ENCODE results near the gene MAP7D2. TPM values are rescaled to one million over a fixed set of nuclear protein-coding genes. Genes with fewer than 3 reads are reported as not detected.

MAP7D2 gene
- total and polyA plus RNA-seq, 9 of the 15 experiments (the other 6 are each of a cell fraction or from before 2014, with no cell fraction given) = 0.01 to 0.04 (median 0.03) TPM; not detected in 4

DNA sequence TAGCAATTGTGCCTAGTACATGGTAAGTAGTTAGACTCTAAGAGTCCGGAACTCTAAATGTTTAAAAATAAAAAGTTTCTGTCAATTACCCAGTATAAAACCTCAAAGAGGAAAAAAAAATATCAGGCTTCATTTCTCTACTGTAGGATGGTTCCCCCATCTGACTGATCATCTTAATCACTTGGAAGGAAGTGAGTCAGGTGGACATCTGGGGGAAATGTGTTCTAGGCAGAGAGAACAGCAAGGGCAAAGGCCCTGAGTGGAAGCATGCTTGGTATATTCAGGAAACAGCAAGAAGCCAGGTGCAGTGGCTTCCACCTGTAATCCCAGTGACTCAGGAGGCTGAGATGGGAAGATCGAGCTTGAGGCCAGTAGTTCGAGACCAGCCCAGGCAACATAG, 27.8 kb upstream of the MAP7D2 start:
- Histone ChIP-seq H3K27ac (ENCODE audit: extremely low read depth, low read depth, low read length) (no peak overlapping the region), H4K20me1 (replicated peaks; ENCODE audit: control insufficient read depth, insufficient read depth, low read length) (peaks cover 7% of the 10 kb centered on the region; the same call in 1 of the 2 replicates), H3K27me3 (ENCODE audit: control insufficient read depth in 2 of 2, insufficient read depth in 2 of 2, low read length in 2 of 2) (no peaks in the 10 kb centered on the region), H3K4me1 (replicated peaks in 1 of 2; ENCODE audit: control insufficient read depth in 2 of 2, insufficient read depth in 2 of 2, low read length in 2 of 2) (peaks cover 4 to 15% of the 10 kb centered on the region in 2 experiments; a peak in 4 of 5 replicates), H3K79me2 (ENCODE audit: control insufficient read depth, insufficient read depth, low read length) (peaks cover 30% of the 10 kb centered on the region), H3K9ac (ENCODE audit: insufficient read depth in 1 of 2, low read depth in 2 of 2, low read length in 2 of 2) (no peak overlapping the region), H3K9me1 (ENCODE audit: control insufficient read depth, insufficient read depth, low read length) (no peaks in the 10 kb centered on the region), H3K4me3 (no peak overlapping the region), H2AFZ (ENCODE audit: low read depth, low read length) (no peak overlapping the region), H3K36me3 (ENCODE audit: control insufficient read depth, insufficient read depth, low read length) (peaks cover 10% of the 10 kb centered on the region; the same call in 2 of the 3 replicates), H3K4me2 (ENCODE audit: insufficient read depth, low read length) (no peak overlapping the region), H3K9me3 (replicated peaks; ENCODE audit: control insufficient read depth, insufficient read depth, low read depth, low read length) (no peaks in the 10 kb centered on the region)
- CTCF ChIA-PET (ENCODE audit: low intra/inter-chr PET ratio) = no interaction called here
- FAIRE-seq (no peak), DNase-seq (ENCODE audit: extremely low read depth in 1 of 4, low spot score in 3 of 4) (no peak), ATAC-seq (no peak)
- TF ChIP-seq FOSL1 (tag; conservative IDR thresholded peaks at IDR 0.05) = 0 out of 2 replicates have a peak, but pooled peaks have one; percentile 19
- TF ChIP-seq YBX1 (IDR thresholded peaks at IDR 0.05) = no peak
- POLR2A ChIA-PET = no interaction called here
- in situ Hi-C loops (cut with MboI) = no loop called here
- BruUV-seq (replicated peaks) = no TSS peak
- WGBS (ENCODE audit: insufficient coverage, low coverage, missing lambda C conversion rate) = no CpG with 5 or more reads among the region's 3 CpGs
- intact Hi-C loops (cut with micrococcal nuclease) = loop anchor here (10.0 kb wide), 1 partner anchor 290 kb away; no protein-coding TSS in a partner anchor

- ChIA-PET CTCF (ENCODE audit: low intra/inter-chr PET ratio) (no interaction called here), POLR2A (interaction anchor here (1.2 kb wide), 2 partner anchors 16 to 29 kb away, joined by 3 read pairs; no protein-coding TSS in a partner anchor)
- H3K9me3 ChIP-seq (replicated peaks; ENCODE audit: control insufficient read depth, insufficient read depth, low read depth, low read length) = no peaks in the 10 kb centered on the region
- peaks cover 20% of the 10 kb centered on the region for H3K36me3 ChIP-seq (ENCODE audit: control insufficient read depth, insufficient read depth, low read length)
- intact Hi-C loops (cut with micrococcal nuclease) = loop anchor here (10.0 kb wide), 1 partner anchor 291 kb away; no protein-coding TSS in a partner anchor
- BruUV-seq (replicated peaks) = no TSS peak
- H3K4me2 ChIP-seq (ENCODE audit: insufficient read depth, low read length) = peak overlapping the region; percentile 83; the same call in 1 of the 2 replicates
- H3K9me1 ChIP-seq (ENCODE audit: control insufficient read depth, insufficient read depth, low read length) = no peaks in the 10 kb centered on the region
- in situ Hi-C loops (cut with MboI) = no loop called here
- WGBS (ENCODE audit: insufficient coverage, low coverage, missing lambda C conversion rate) = 75% methylated on average over 2 of the region's 2 CpGs
- H3K9ac ChIP-seq (ENCODE audit: insufficient read depth in 1 of 2, low read depth in 2 of 2, low read length in 2 of 2) = 0 out of 4 replicates have a peak overlapping the region, but pooled peaks of 1 of the 2 experiments have one; percentile 62
- ATAC-seq (no peak), DNase-seq (ENCODE audit: extremely low read depth in 1 of 4, low spot score in 3 of 4) (no peak), FAIRE-seq (no peak)
- H3K4me3 ChIP-seq = no peak overlapping the region
- H3K27me3 ChIP-seq (ENCODE audit: control insufficient read depth in 2 of 2, insufficient read depth in 2 of 2, low read length in 2 of 2) = no peaks in the 10 kb centered on the region
- peak overlapping the region; percentile 89; the same call in 1 of the 3 replicates for H3K27ac ChIP-seq (ENCODE audit: extremely low read depth, low read depth, low read length)
- peaks cover 39% of the 10 kb centered on the region for H3K79me2 ChIP-seq (ENCODE audit: control insufficient read depth, insufficient read depth, low read length)
- H4K20me1 ChIP-seq (replicated peaks; ENCODE audit: control insufficient read depth, insufficient read depth, low read length) = peaks cover 11% of the 10 kb centered on the region; the same call in 1 of the 2 replicates
- peak overlapping the region; percentile 78 for H2AFZ ChIP-seq (ENCODE audit: low read depth, low read length)
- H3K4me1 ChIP-seq (replicated peaks in 1 of 2; ENCODE audit: control insufficient read depth in 2 of 2, insufficient read depth in 2 of 2, low read length in 2 of 2) = peaks cover 4 to 19% of the 10 kb centered on the region in 2 experiments; a peak in 4 of 5 replicates
- TF ChIP-seq KHSRP (IDR thresholded peaks at IDR 0.05) (no peak), CXXC5 (CRISPR knock-in tag; IDR thresholded peaks at IDR 0.05) (no peak), STAT5A (IDR thresholded peaks at IDR 0.05; ENCODE audit: borderline replicate concordance, low read length) (no peak), CHD1 (IDR thresholded peaks at IDR 0.05; ENCODE audit: low read length) (no peak), ZFP30 (CRISPR knock-in tag; IDR thresholded peaks at IDR 0.05; ENCODE audit: borderline replicate concordance) (no peak), BRCA1 (IDR thresholded peaks at IDR 0.05) (no peak), BRCA1 (CRISPR knock-in tag; IDR thresholded peaks at IDR 0.05) (no peak), SRSF3 (IDR thresholded peaks at IDR 0.05; ENCODE audit: insufficient read depth, low read length) (no peak), HOXB6 (CRISPR knock-in tag; IDR thresholded peaks at IDR 0.05; ENCODE audit: borderline replicate concordance) (no peak), ZNF511 (CRISPR knock-in tag; IDR thresholded peaks at IDR 0.05) (no peak), SREBF2 (CRISPR knock-in tag; IDR thresholded peaks at IDR 0.05) (no peak), FOXJ2 (tag; IDR thresholded peaks at IDR 0.05) (no peak), NCOA4 (IDR thresholded peaks at IDR 0.05; ENCODE audit: partially characterized antibody) (no peak)
- TF ChIP-seq, protein P1, sequence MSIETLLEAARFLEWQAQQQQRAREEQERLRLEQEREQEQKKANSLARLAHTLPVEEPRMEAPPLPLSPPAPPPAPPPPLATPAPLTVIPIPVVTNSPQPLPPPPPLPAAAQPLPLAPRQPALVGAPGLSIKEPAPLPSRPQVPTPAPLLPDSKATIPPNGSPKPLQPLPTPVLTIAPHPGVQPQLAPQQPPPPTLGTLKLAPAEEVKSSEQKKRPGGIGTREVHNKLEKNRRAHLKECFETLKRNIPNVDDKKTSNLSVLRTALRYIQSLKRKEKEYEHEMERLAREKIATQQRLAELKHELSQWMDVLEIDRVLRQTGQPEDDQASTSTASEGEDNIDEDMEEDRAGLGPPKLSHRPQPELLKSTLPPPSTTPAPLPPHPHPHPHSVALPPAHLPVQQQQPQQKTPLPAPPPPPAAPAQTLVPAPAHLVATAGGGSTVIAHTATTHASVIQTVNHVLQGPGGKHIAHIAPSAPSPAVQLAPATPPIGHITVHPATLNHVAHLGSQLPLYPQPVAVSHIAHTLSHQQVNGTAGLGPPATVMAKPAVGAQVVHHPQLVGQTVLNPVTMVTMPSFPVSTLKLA (conservative IDR thresholded peaks at IDR 0.05) = no peak
Observed at GRCh38 chrX:20143561-20143960, 26.9 kb upstream of the MAP7D2 start.
